GM21447 (cell line): ENCODE data around the gene GAS7.
"Not testable (repeated sequence)": the region's sequence is repeated elsewhere in the genome, so short reads cannot be mapped to it uniquely, and the experiment has no call there.

ENCODE experiments used
- ATAC-seq: cut with Tn5 transposase; IDR thresholded peaks from one replicate; pipeline ENCODE4 v1.9.1; 2021; ENCODE audit not compliant: unreplicated experiment

GAS7 gene

DNA sequence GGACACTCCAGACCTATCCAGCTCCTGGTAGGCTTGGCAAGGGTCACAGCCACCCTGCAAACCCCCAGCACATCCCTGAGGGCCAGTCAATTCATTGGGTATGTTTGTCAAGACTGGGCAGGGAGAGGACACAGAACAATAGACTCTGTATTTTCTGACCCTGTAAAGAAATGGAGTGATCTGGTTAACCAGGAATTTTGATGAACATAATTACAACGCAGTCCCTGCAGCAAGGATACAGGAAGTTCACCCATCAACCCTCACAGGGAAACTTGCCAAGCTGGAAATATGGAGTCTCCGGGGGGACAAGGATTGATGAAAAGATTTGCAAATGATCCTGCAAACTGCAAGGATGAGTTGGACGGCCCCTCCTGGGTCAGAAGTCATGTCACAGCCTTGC lies 167.3 kb downstream of the GAS7 start:
- no peak for ATAC-seq

DNA sequence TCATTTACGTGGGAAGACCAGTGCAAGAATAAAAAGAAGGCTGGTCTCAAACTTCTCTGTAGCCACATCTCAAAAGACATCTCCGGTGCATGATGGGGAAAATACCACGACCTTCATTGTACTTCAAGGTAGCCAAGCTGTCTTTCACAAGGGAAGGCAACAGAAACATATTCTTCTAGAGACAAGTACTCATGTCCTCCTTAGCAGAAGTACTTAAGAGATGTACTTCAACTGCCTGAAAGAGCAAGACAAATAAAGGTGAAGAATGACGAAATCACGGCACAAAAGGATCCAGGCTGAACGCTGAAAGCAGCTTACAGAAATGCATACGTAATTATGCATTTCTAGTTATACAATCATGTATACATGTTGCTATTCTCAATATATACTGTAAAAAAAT lies 169.3 kb downstream of the GAS7 start:
- ATAC-seq: no peak

DNA sequence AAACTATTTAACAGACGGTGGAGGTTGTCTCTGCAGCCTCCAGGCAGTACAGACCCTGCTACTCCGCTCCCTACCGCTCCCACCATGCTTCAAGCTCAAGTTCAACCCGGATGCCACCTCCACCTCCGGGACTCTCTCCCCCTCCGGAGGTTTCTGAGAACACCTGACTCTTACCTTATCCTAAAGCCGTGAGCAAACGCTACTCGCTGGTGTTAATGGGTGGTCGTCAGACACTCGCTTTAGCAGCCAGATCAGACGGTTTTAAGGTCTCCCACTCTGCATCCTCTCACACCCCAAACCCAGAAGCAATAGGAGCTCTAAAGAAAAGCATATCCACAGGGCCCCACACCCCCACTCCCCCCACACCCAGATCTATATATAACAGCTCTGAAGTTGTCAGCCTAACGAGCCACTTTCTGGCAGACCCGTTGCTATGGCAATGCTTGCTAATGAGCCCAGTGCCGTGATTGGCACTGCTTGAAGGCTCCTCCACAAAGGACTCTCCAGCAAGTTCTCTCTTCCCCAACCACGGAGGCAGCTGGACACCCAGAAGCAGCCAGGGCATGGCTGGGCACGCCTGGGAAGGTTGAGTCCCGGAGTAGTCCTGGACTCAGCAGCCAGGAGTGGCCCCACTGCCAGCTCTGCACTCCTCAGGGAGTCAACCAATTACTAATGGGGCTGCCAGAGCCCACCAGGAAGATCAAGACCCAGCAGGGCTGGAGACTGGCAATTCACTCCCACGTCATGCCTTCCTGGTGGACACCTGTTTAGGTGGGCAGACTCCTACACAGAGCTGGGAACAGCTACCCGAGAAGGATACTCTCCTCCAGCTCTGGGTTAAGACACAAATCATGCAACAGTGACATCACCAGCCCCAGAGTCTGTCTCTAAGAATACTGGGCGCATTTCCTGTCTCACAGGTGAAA lies 172.2 kb downstream of the GAS7 start:
- no peak for ATAC-seq

DNA sequence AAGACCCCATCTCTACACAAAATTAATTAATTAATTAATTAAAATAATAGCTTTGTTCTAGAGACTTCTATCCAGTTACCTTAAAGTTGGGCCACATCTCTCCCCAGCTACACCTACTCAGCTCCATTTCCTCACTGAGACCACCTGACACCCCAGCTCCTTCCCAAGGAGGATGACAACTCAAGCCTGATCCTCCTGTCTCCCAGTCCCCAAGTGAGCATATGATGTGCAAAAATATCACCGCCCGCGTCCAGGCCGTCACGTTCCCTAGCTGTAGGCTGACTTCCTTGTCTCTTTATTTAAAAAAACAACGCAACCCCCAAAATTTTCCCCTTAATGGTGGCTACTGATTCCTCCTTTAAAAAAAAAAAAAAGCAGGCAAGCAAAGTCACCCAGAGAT lies 173.2 kb downstream of the GAS7 start:
- ATAC-seq: no peak

DNA sequence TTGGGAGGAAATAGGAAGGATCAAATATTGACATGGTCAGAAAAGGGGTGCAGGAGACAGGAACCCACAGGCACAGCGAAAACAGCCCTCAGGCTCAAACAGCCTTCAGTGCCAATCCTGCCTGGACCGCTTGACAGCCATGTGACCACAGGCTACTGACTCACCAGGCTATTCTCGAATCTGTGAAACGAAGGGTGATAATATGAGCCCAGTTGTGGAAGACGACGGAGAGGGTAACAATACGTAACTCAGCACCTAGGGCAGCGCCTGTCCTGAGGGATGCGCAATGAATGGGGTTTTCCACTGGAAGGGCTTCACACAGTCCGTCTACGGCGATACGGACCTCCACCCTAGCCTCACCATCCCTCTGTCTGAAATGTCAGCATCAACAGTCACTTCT lies 176.0 kb downstream of the GAS7 start:
- ATAC-seq: no peak

DNA sequence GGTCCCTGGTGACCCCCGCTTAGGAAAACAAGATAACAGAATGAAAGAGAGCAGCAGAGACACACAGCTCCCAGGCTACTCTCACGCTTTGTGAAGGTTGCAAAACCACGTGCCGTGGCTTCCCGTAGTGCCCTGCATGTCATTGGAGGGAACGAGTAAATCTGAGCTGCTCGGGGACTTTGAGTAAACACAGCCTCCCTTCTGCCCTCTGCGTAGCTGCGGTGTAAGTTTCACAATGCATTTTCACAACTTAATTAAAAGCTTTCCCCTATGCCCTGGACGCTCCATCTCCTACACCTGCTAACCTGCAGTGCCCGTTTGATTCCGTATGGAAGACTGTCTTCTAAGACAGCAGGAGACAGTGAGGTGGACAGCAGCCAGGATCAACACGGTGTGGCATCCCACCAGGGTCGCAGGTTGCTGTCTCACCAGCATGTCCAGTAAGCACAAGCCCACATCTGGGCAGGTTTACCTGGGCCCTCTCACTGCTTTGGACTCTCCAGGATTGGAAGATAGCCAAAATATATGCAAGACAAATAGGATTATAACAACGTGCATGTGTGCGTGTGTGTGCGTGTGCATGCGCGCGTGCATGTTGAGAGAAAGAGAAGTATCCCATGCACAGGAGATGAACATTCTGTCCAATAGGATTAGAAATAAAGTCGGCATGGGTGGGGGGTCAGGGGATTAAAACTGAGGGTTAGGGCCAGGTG lies 177.0 kb downstream of the GAS7 start:
- no peak for ATAC-seq

DNA sequence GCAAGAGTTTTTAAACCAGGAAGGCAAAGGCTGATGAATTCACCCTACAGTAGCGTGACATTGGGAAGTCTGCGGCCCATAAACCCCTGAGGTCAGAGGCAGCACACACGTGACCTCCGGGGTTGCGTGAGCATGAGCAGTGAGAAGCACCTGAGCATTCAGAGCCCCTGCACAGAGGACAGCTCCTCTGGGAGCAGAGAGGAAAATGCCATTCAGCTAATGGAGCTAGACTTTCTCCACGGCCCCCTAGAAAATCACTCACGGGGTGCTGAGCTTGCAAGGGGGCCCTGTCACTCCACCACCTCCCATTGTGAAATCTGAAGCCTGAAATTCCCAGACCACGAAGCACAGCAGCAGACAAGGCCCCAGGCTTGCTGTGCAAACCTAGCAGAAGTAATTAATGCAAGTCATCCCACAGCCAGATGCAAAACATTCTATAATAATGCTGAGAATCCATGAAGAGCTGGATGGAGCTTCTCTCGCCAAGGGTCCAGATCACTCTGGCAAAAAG lies 178.4 kb downstream of the GAS7 start:
- ATAC-seq: no peak

DNA sequence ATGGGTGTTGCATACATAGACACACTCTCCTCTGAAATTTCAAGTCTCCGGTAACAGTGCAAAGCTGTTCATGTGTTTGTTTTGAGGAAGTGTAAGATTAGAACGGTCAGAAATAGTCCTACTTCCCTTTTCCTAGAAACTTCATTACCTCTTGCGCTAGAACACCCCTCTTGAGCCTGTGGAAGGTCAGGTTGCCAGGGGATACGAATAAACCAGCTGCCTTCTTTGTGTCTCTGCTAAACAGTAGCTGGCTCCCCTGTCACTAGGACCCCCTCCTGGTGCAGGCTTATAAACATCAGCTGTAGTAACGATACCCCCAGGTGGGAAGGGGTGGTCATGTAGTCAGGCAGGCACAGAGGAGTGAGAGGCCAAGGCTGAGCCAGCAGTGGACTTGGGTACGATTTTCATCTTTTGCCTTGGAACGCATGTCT lies 179.9 kb downstream of the GAS7 start:
- peak; percentile 64 for ATAC-seq

DNA sequence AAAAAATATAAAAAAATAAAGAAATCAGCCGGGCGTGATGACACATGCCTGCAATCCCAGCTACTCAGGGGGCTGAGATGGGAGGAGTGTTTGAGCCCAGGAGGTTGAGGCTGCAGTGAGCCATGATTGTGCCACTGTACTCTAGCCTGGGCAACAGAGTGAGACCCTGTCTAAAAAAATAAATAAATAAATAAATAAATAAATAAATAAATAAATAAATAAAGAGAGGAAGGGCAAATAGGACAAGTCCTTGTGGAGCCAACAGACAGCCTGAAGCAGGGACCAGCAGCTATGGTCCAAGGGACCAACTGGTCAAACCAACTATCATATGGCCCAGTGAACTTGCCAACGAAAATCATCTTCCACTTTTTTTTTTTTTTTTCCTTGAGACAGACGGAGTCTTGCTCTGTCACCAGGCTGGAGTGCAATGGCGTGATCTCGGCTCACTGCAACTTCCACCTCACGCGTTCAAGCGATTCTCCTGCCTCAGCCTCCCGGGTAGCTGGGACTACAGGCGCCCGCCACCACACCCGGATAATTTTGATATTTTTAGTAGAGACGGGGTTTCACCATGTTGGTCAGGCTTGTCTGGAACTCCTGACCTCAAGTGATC lies 181.3 kb downstream of the GAS7 start:
- not testable (repeated sequence) for ATAC-seq

DNA sequence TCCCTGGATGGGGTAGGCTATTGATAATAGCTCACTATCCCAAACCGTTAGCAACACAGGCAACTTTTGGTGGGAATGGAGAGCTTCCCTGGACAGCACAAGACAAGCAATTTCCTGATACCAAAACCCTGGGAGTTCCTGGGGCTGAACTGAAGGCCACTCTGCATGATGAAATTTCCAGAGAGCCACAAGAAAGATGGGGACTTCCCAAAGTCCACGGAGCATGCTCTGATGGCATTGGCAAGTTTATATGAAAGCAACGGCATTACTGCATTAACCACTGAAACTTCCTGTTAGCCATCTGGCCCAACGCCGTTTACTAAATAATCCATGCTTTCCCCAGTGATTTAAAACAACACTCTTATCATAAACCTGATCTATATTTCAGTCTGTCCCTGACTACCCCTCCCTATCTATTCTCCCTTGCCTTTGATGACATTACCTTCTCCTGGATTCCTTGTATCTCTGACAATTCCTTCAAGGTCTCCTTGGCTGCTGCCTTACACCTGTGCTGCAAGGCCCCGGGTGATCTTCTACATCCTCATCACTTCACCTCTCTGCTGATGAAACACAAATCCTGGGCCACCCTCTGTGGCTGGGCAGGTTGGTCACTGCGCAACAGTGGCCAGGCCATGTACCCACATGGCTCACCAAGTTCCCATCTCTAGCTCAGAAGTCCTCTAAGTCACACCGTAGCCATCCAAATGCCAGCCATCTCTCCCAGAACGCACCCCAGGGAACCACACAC lies 184.9 kb downstream of the GAS7 start:
- peak; percentile 70 for ATAC-seq

DNA sequence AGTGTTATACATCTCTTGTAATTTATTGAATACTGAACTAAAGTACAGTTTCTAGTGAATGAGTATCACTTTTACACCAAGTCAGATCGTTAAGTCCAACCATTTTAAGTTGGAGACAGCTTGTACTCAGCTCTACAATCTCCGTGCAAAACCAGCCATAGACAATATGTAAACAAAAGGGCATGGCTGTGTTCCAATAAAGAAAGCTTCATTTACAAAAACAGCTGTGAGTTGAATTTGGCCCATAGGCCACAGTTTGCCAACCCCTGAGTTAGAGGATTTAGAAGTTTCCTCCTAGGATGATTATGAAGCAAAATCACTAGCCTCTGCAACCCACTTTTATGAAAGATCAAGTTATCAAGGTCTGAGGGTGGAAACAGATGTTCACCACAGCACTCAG lies 187.7 kb downstream of the GAS7 start:
- no peak for ATAC-seq

DNA sequence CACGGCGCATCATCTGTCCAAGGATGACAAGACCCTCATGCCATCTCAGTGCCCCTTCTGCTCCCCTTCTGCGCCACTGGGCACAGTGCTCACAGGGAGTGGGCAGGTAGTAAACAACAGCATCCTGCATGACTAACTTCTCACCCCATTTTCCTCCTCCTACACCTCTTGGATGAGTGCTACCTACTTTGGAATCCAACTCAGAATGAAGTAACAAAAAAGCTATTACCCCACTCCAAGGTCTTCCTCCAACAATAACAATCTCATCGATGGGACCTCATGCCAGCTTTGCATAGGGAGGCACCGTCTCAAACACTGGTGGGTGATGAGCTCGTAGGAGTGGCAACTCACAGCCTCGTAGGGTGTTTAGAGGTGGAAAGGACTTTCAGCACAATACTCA lies 194.7 kb downstream of the GAS7 start:
- ATAC-seq: no peak

DNA sequence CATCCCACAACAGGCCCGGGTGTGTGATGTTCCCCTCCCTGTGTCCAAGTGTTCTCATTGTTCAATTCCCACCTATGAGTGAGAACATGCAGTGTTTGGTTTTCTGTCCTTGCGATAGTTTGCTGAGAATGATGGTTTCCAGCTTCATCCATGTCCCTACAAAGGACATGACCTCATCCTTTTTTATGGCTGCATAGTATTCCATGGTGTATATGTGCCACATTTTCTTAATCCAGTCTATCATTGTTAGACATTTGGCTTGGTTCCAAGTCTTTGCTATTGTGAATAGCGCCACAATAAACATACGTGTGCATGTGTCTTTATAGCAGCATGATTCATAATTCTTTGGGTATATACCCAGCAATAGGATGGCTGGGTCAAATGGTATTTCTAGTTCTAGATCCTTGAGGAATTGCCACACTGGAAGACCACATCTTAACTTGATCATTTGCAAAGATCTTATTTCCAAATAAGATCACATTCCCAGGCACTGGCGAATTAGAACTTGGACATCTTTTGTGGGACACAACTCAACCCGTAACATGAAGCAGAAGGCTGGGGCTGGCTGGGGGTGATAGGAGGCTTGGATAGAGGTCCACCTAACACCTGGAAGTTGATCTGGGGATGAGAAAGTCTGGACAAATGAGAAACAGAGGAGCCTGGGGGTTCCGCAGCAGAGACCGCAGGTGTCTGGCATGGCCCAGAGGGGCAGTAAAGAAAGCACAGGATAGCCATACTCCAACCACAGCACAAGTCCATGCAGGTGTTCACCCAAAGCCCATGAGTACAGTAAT lies 195.6 kb downstream of the GAS7 start:
- ATAC-seq: not testable (repeated sequence)

DNA sequence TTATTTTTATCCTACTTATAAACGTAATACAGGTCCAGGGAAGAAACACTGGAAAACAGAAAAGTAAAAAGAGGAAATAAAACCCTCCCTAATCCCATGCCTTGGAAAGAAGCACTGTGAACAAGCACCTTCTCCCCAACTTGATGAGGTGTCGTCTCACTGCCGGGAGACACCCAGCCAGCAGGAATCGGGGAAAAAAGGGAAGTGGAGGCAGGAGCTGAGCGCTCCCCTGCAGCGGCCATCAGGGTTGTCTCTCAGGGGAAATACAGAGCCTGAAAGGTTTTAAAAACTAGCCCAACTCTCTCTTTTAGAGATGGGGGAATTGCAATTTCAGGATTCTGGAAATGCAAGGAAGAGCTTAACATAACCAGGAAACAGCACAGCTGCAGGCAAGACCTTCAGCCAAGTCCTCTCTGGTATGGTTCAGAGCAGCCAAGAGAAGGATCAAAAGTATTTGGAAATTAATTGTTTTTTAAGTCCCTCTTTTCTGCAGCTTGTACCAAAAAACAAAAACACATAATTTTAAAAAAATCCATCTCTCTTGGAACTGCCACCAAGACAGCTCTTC lies 197.0 kb downstream of the GAS7 start:
- no peak for ATAC-seq

DNA sequence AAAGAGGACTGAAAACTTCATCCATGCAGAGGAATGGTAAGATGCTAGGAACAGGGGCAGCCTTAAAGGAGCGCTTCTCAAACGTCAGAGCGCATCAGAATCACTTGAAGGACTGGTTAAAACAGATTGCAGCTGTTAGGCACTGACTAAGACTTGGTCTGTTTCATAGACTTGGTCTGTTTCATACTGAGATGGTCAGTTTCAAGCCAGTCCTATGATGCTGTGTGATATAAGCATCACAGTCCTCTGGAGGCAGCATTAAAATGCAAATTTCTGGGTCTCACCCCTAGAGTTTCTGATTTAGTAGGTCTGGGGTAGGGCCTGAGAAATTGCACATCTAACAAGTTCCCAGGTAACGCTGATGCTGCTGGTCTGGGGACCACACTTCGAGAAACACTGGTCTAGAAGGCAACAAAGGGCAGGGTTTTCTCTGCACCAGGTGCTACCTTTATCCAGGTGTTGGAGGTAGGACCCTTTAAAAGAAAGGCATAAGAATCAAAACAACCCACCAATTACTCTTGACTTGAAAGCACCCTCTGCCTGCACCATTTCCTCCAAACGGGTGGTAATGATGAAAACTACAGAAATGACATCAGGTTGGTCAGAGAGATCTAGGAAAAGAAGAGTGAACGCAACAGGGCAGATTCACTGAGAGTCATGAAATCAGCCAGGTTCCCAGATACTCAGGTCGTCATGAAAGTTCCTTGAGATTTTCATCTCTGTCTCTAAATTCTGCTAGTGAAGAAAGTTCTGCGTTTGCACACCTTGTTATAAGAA lies 198.3 kb downstream of the GAS7 start:
- ATAC-seq: no peak

DNA sequence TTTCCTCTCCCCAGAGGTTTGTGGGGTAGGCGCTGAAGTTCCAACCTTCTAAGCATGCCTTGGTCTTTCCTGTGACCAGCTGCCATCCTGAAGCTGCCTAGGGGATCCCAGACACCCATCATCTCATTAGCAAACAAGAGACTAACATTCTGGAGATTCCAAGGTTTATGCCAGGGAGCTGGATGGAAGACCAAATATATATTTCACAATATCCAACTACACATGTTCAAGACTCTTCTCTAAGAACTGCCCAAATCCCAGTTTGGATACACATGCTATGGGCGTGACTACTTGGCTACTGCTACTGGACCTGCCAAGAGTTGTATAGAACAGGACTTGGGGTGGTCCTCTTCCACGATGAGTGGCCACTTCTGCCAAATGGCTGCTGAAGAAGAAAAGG lies 200.3 kb downstream of the GAS7 start:
- ATAC-seq: no peak

DNA sequence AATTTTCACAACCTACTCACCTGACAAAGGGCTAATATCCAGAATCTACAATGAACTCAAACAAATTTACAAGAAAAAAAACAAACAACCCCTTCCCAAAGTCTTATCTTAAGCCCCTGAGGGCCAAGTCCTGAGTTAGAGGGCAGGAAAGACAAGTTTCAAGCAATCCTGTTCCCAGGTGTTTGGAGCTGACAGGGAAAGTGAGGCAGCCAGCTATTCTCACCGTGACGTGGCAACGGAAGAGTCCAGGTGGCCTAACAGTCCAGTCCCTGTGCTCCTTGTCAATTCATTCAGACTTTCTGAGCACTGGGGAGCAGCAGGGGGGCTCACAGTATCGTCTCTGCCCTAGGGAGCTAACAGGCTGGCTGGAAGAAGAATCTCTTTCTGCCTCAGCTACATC lies 203.6 kb downstream of the GAS7 start:
- ATAC-seq: no peak

DNA sequence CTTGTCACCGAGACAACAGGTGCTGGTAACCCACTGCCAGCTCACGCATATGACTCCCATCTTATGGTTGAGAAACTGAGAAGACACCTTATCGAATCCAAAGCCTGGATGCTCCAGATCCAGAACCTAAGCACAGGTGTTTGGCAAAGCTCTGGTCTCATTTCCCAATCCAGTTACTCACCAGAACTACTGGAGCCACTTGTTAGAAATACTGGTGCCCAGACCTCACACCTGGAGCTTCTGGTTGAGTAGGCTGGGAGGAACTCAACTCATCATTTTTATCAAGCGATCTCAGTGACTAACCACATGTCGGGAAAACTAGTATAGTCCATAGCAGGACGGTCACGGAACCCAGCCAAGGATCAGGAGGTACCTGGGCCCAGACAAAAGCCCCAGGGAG lies 206.6 kb downstream of the GAS7 start:
- ATAC-seq: no peak

DNA sequence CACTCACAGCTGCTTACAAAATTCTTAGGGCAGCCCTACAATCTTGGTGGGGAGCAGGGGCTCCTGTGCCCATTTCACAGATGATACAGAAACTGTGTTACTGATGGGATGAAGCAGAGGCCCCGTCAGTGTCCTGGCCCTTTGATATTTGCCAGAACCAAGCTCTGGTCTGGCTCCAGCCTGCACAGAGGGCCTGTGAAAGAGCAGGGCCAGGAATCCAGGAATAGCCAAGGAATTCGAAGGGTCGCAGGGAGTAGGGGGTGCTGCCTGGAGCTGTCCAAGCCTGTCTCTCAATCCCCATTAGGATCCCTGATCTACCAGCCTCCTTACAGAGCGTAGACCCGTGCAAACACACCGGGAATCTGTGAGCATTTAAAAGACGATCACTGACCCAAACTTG lies 207.1 kb downstream of the GAS7 start:
- no peak for ATAC-seq
